Measurements from ENCODE around the gene SEMA5A.
"Not testable (repeated sequence)": the region's sequence is repeated elsewhere in the genome, so short reads cannot be mapped to it uniquely, and the experiment has no call there.

Gene SEMA5A

GRCh38 chr5:9354336-9355081 lies 191.4 kb downstream of the SEMA5A start:
- no peak for DNase-seq (ENCODE audit: low read depth)

DNA sequence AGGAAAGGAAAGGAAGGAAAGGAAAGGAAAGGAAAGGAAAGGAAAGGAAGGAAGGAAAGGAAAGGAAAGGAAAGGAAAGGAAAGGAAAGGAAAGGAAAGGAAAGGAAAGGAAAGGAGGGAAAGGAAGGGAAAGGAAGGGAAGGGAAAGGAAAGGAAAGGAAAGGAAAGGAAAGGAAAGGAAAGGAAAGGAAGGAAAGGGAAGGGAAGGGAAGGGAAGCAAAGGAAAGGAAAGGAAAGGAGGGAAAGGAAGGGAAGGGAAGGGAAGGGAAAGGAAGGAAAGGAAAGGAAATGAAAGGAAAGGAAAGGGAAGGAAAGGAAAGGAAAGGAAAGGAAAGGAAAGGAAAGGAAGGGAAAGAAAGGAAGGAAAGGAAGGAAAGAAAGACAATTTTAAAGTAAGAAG lies 192.8 kb downstream of the SEMA5A start:
- not testable (repeated sequence) for DNase-seq (ENCODE audit: low read depth)

DNA sequence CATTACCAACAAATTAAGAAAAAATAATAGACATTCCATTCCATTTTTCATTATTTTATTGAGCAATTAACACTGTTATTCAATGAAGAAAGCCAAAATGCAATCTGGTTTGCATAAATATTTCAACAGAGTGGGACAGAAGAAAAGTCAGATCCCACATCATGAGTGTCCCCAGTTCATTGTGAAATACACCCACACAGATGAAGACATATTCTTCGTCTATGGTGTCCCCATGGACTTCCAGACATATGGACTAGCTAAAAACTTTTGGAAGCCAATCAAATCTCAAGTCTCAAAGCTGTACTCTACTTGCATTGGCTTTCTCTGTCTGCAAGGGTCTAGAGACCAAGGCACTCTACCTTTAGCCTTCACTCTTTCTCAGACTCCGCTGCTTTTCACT lies 194.3 kb downstream of the SEMA5A start:
- no peak for DNase-seq (ENCODE audit: low read depth)

DNA sequence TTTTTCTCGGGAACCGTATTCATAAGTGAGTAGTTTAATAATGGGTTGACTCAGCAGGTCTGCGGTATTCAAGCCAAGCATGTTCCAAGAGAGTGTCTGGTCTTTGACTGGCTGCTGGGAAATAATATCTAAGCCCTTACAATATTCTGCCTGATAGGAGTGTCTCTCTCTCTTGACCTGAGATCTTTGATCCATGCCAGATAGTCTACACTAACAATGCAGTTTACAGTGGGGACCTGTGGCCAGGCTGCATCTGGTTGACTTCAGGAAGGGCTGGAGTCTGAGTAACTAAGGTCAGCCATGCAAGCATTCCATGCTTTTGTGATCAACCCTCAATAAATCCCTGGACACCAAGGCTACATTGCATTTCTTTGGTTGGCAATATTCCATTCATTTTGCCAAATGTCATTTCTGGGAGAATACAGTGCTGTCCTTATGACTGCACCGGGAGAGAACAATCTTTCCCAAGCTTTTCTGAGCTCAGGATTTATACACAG lies 195.5 kb downstream of the SEMA5A start:
- DNase-seq (ENCODE audit: low read depth) = no peak

DNA sequence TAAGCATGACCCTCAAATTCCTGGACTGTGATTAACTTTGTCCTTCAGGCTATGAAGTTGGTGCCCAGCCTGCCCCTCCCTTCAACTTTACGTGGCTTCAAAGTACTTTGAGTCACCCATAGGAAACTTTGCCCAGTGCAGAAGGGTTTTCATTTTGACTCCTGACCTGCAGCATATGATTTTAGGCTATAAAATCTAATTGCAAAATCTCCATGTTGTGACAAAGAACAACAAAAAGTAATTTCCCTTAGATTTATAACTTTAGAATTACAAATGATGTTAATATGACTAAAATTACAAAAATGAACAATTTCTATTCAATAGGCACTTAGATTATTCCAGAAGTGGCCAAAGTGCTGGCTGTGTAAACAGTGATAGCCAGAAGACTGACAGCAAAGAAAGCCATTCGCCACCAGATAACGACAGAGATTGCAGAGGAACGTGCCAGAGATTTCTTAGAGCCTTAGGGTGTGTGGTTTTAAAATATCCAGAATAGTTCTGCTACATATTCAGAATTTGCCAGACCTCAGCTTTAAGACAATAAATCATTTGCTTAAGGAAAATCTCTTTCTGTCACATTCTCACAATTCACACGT lies 197.4 kb downstream of the SEMA5A start:
- no peak for DNase-seq (ENCODE audit: low read depth)

DNA sequence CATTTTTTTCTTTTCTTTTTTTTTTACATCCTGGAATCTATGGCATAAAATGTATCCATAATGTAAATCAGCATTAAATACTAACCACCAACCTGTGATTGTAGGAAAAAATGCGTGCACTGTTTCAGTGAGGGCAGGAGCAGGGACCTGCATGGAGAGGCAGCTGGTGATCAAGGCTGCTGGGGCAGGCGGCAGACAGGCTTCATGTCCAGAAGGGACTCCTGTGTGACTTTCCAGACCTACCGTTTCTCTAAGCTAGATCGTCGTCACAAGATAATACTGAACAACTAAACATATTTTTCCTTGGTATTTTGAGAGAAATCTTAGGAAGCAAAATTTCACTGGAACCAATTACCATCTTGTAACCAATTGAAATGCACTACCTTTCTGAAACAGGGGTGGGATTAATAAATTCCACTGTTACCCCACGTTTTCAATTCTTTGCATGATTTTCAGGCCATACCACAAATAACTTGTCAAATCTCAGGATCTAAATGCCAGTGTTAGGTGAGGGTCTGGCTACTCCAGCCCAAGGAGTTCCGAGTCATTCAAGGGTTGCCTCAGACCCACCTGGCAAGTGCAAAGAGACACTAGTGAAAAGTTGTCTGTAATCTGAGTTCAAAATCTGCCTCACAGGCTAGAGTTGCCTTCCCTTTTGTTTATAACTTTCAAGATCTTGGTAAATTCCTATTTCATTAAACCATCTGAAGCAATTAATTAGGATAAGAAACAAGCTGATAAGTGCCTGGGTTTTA lies 198.2 kb downstream of the SEMA5A start:
- no peak for DNase-seq (ENCODE audit: low read depth)

DNA sequence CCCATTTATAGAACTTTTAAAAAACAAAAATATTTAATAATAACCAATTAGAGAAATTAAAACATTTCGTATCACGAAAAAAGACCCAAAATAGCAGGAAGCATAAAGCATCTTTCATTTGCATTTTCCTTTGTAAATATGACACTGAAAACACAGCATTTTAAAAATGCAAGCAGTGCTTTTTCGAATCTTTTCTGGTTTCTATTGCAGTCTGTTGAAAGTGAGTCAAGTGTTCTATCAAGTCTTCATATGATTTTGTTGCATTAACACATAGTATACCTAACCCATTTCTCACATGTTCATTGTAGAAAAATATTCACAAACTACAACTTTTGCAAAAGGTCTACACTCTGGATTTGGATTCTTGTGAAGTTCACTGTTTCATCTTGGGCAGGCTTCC lies 198.8 kb downstream of the SEMA5A start:
- DNase-seq (ENCODE audit: low read depth) = no peak

GRCh38 chr5:9344751-9345240 lies 201.1 kb downstream of the SEMA5A start:
- no peak for DNase-seq (ENCODE audit: low read depth)

GRCh38 chr5:9343146-9343850 lies 202.6 kb downstream of the SEMA5A start:
- DNase-seq (ENCODE audit: low read depth) = no peak

- no peak for DNase-seq (ENCODE audit: low read depth)
Measured at GRCh38 chr5:9342161-9342787, 203.6 kb downstream of the SEMA5A start.

- no peak for DNase-seq (ENCODE audit: low read depth)
Measured at GRCh38 chr5:9340085-9340484, 205.8 kb downstream of the SEMA5A start.

- DNase-seq (ENCODE audit: low read depth) = no peak
Measured at GRCh38 chr5:9339206-9339818, 206.6 kb downstream of the SEMA5A start.

DNA sequence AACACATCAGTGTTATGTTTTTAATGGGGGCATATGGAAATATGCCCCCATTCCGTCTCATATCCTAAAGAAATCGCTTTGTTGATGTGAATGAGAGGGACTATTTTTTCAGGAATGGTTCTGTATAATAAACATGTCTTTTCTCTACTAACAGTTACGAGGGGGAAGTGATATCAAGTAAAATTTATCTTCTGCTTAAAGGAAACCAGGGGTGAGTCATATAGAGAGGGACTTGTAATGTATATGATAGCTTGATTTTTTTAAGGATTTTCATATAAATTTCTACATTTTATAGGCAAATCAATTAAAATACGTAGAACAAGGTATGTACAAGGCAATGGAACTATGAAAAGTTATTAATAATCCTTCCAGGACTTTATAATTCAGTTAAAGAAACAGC lies 207.1 kb downstream of the SEMA5A start:
- no peak for DNase-seq (ENCODE audit: low read depth)

GRCh38 chr5:9337928-9338595 lies 207.8 kb downstream of the SEMA5A start:
- no peak for DNase-seq (ENCODE audit: low read depth)

- DNase-seq (ENCODE audit: low read depth) = no peak
Measured at GRCh38 chr5:9335754-9336495, 209.9 kb downstream of the SEMA5A start.

GRCh38 chr5:9335269-9335668 lies 210.6 kb downstream of the SEMA5A start:
- no peak for DNase-seq (ENCODE audit: low read depth)

DNA sequence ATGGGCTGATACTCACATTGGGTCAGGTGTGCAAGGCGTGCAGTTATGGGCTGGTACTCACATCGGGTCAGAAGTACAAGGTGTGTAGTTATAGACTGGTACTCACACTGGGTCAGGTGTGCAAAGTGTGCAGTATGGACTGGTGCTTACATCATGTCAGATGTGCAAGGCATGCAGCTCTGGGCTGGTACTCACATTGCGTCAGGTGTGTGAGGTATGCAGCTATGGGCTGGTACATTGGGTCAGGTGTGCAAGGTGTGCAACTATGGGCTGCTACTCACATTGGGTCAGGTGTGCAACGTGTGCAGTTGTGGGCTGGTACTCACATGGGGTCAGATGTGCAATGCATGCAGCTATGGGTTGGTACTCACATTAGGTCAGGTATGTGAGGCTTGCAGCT lies 213.8 kb downstream of the SEMA5A start:
- DNase-seq (ENCODE audit: low read depth) = no peak

DNA sequence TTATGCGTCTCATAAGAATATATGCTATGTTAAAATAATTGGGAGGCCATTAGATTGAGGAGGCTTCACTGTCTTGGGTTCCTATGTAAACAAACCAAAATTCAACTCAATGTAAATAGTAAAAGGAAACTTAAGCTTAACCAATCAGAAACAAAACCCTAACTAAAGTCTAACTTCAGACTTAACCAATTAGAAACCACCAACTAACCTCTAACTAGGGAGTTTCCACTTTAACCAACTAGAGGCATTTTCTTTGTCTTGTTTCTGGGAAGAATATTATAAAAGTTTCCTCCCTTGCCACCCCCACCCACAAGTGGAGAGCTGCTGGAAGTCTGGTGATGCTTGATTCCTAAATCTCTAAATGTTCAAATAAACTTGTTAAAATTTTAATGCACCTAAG lies 214.5 kb downstream of the SEMA5A start:
- no peak for DNase-seq (ENCODE audit: low read depth)

DNA sequence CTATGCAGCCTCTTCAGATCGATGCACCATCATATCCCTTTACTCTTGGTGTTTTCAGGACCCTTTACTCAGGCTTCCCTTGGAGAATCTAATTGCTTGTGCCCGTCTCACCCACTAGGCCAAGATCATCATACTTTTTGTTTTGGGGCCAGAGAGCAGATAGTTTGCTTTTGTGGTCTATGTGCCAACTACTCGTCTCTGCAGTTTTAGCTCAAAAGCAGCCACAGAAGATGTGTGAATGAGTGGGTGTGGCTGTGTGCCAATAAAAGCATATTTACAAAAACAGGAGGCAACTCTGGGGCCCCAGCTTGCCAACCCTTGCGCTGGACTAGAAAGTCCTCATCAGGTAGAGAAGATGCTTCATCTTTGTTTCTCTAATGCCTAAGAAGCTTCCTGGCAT lies 216.8 kb downstream of the SEMA5A start:
- DNase-seq (ENCODE audit: low read depth) = no peak

DNA sequence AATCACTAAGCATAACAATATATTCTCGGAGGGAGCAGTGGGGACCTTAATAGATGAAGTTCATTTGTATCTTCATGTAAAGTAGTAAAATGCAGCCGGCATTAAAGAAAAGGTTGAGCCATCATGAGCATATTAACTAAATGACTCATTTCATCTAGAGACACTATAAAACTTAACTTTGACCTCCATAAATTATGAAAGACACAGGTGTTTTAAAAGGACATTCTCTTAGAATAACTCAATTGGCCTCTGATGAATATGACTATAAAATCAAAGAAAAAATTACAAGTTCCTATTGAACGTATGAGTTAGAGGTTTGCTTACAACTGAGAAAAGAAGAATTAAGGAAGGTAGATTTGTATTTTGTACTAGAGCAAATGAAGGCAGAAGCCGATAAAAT lies 220.3 kb downstream of the SEMA5A start:
- DNase-seq (ENCODE audit: low read depth) = no peak
